GM21390 (cell line): ENCODE data around the gene GABBR2.
"Not testable (repeated sequence)": the region's sequence is repeated elsewhere in the genome, so short reads cannot be mapped to it uniquely, and the experiment has no call there.

Source experiments
- ATAC-seq: cut with Tn5 transposase; IDR thresholded peaks from one replicate; pipeline ENCODE4 v1.9.1; 2021; ENCODE audit not compliant: unreplicated experiment

Gene GABBR2

GRCh38 chr9:98310752-98311392 is 397.9 kb downstream of the GABBR2 start:
- no peak for ATAC-seq

DNA sequence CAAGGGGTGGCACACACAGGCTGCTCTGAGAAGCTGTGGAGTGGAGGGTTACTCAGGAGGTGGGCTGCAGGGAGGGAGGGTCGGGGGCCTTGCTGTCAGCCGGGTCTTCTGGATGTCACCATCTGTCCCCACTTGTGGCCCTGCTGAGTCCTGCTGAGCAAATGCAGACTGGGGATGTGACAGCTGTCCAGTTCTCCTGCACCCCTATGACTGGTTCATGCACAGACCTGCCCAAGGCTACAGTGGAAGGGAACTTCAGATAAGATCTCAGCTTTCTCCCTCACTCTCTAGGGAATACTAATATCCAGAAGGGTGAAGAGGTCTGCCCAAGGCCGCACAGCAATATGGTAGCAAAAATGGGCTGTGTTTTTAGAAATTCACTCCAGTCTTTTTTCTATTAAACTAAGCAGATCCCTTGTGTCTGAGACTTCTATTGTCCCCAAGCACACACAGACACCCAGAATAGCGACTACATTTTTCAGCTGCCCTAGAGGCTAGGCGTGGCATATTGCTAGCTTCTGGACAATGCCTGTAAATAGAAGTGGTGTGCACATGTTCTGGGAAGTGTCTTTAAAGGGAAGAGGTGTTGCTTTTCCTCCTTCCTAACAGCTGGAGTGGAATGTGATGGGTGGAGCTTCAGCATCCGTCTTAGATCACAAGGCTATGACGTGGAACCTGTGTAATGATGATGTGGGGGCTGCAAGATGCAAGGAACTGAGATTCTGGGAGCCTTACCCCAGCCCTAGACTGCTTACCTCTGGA is 402.2 kb downstream of the GABBR2 start:
- no peak for ATAC-seq

GRCh38 chr9:98304381-98304780 is 404.4 kb downstream of the GABBR2 start:
- ATAC-seq: no peak

- no peak for ATAC-seq
These were observed 405.1 kb downstream of the GABBR2 start for GRCh38 chr9:98303633-98304125.

- no peak for ATAC-seq
These were observed 405.6 kb downstream of the GABBR2 start for GRCh38 chr9:98302938-98303632.

DNA sequence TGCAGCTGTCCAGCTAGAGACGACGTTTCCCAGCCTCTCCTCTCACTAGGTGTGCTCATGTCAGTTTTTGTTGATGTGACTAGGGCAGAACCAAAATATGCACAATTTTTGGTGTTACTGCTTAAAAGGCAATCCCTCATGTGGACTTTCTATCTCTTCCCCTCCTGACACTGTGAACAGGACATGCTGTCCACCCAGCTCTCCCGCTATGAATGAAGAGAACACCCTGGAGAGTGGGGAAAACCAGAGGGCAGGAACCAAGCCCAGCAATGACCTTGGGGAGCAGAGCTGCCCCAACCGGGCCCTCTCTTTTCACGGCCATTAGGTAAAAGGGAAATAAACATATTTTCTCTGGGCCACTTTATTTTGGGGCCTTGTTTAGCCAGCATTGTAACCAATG is 406.6 kb downstream of the GABBR2 start:
- ATAC-seq: no peak

DNA sequence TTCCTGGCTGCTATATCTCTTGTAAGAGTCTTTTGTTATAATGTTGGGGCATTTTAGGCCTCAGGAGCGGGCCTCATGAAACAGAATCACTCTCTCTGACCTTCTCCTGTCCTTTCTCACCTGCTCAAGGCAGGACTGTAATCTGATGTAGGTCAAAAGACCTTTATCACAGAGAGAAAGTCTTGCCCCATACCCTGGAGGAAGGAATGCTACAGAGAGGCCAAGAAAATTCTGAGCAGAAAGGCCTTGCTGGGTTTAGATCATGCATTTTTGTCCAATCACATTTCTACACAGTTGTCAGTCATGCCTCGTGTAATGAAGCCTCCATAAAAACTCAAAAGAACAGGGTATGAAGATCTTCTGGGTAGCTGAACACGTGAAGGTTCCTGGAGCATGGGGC is 408.1 kb downstream of the GABBR2 start:
- no peak for ATAC-seq

DNA sequence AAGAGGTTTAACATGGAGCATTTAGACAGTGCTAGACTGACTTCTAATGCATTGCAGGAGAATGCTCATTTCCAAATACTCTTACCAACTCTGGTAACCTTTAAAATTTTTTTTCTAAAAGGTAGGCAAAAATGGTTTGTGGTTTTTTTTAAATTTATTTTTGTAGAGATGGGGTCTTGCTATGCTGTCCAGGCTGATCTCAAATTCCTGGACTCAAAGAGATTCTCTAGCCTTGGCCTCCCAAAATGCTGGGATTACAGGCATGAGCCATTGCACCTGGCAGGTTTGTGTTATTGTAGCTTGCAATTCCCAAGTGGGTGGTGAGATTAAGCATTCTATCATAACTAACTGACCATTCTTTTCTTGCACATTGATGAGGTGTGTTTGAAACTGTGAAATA is 410.3 kb downstream of the GABBR2 start:
- ATAC-seq: no peak

DNA sequence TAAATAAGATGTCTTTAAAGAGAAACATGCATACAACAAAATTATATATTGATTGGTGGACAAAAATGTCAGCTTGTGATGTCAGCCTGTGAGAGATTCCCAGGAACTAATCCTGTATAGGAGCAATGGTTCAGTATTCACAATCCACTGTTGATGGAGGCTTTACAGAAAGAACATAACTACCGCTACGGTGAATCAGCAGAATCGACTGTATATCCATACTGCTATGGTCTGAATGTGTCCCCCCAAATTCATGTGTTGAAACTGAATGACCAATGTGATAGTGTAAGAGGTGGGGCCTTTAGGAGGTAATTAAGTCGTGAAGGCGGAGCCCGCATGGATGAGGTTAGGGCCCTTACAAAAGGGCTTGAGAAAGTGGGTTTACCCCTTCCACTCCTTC is 412.9 kb downstream of the GABBR2 start:
- ATAC-seq: no peak

- no peak for ATAC-seq
These were observed 416.9 kb downstream of the GABBR2 start for GRCh38 chr9:98291820-98292219.

DNA sequence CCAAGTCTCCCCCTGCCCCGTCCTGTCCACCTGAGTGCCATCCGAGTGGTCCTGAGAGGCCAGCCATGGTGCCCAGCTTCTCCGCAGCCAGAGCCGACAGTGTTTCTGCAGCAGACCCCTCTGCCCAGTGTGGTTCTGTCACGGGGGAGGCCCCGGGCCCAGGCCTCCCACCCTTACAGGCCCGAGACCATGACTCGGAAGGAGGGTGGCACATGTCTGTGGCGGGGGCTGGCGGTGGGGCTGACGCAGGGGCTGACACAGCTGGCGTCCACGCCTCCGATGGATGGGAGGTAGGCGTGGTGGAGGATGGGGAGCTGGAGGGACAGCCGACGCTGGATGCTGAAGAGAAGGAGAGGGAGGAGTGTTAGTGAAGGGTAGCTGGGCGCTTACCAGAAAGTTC is 418.3 kb downstream of the GABBR2 start:
- no peak for ATAC-seq

DNA sequence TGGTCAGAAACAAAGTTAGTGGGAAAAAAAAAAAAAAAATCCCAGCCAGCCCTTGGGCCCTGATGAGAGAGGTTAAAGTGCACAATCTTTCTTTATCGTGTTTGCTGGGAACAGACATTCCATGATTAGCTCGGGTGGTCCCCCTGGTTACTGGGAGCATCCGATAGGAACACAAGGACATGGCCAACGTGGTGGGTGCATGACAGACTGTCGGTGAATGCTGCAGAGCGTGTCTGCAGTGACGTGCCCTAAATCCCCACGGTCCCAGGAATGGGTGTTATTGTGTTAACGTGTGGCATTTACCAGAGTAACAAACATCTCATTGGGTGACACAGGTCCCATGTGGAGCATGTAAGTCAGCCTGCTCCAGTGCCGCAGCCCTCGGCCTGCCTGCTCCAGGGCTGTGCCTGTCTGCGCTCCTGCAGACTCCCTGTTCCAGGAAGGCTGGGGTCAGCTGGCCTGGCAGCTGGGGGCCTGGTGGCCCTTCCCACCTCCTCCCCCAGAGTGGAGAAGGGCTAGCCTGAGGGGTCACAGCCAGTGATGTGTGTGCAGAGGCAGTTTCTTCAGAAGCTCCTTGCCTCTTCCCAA is 419.0 kb downstream of the GABBR2 start:
- ATAC-seq: no peak

DNA sequence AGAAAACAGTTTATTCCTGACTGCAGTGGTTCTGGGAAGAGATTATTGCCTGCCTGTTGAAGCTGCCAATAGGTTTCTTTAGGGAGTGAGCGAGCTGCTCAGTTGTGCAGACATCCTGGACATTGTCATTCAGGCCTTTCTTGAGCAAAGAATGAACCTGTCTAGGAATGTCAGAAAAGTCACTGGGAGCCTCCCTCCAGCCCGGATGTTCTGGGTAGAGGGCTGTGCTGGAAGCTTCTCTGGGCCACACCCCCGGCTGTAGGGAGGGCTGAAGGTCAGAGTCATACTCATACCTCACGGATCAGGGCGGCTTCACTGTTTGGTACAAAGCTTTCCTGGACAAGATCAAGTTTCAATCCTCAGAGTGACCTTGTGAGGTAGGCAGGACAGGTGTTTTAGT is 419.9 kb downstream of the GABBR2 start:
- ATAC-seq: no peak

GRCh38 chr9:98287384-98287783 is 421.4 kb downstream of the GABBR2 start:
- no peak for ATAC-seq

- ATAC-seq: no peak
These were observed 423.3 kb downstream of the GABBR2 start for GRCh38 chr9:98285446-98285845.

DNA sequence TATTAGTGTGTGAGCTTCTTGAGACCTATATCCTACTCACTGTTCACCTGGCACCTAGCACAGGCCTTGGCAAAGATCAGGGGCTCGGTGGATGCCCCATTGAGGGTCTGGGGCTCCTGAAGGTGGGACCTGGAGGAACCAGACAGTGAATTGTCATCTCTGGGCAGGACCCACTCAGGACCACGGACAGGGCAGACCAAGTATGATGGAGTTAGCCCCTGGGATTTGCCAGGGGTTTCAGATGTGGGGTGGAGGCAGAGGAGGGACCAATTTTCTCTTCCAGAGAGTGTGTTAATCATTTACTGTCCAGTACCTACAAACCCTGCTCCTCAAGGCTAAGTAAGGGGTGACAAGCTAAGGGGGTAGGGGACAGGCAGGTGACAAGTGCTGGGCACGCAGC is 424.0 kb downstream of the GABBR2 start:
- ATAC-seq: no peak

DNA sequence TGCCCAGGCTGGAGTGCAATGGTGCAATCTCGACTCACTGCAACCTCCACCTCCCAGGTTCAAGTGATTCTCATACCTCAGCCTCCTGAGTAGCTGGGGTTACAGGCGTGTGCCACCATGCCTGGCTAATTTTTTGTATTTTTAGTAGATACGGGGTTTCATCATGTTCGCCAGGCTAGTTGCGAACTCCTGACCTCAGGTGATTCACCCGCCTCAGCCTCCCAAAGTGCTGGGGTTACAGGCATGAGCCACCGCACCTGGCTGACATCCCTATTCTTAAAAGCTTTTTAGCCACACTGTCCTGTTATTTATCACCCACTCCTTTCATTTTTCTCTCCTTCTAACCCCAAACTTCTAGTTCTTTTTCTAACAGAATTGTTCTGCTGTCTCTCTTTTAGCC is 425.6 kb downstream of the GABBR2 start:
- ATAC-seq: not testable (repeated sequence)

GRCh38 chr9:98281281-98281680 is 427.5 kb downstream of the GABBR2 start:
- no peak for ATAC-seq

GRCh38 chr9:98280574-98280973 is 428.2 kb downstream of the GABBR2 start:
- no peak for ATAC-seq

- no peak for ATAC-seq
These were observed 428.6 kb downstream of the GABBR2 start for GRCh38 chr9:98280162-98280561.

DNA sequence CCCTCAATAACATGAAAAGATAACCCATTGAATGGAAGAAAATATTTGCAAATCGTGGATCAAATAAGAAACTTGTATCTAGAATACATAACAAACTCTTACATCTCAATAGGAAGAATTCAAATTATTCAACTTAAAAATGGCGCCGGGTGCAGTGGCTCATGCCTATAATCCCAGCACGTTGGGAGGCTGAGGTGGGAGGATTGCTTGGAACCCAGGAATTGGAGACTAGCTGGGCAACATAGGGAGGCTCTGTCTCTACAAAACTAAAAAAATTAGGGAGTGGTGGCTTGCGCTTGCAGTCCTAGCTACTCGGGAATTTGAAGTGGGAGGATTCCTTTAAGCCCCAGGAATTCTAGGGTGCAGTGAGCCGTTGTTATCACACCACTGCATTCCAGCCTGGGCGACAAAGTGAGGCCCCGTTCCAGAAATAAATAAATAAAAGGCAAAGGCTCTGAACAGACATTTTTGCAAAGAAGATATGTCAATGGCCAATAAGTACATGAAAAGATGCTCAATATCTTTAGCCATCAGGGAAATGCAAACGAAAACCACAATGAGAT is 431.7 kb downstream of the GABBR2 start:
- no peak for ATAC-seq
